ENCODE measurements around the gene NTN4.

- TF ChIP-seq CTCF (IDR thresholded peaks at IDR 0.05; ENCODE audit: low read depth, low read length, poor library complexity, severe bottlenecking): no peak
- no peak for TF ChIP-seq EZH2phosphoT487 (IDR thresholded peaks at IDR 0.05; ENCODE audit: borderline replicate concordance, low read length)
These were observed 6.4 kb upstream of the NTN4 start for GRCh38 chr12:95796982-95797289.

All from DOHH2 (cell line).